Activated naive CD8-positive, alpha-beta T cell treated with anti-CD3 and anti-CD28 coated beads, Interleukin-2, amount 50 U/mL, for 24 hours (primary cell): ENCODE data around the gene STARD5.
A peak's percentile ranks its signal among the peaks of the same experiment; 100 is the strongest.

Experiments
- ATAC-seq: fragments of 150-1000 bp; cut with Tn5 transposase; one replicate; pipeline ENCODE4 v1.10.0; 2021
- DNase-seq: peaks from one replicate; pipeline ENCODE4 v3.0.0; 2021
- H3K27ac Mint-ChIP-seq: one replicate; pipeline ENCODE4 v1.8.0; 2021; ENCODE audit warnings: mild to moderate bottlenecking, mixed read lengths
- H3K27me3 Mint-ChIP-seq: one replicate; pipeline ENCODE4 v1.8.0; 2021; ENCODE audit warnings: mixed read lengths
- H3K36me3 Mint-ChIP-seq: one replicate; pipeline ENCODE4 v1.8.0; 2021; ENCODE audit warnings: low read depth, mixed read lengths
- H3K4me1 Mint-ChIP-seq: one replicate; pipeline ENCODE4 v1.8.0; 2021; ENCODE audit warnings: mixed read lengths
- H3K4me3 Mint-ChIP-seq: one replicate; pipeline ENCODE4 v1.8.0; 2021; ENCODE audit warnings: mild to moderate bottlenecking, moderate library complexity, mixed read lengths
- H3K9me3 Mint-ChIP-seq: one replicate; pipeline ENCODE4 v1.8.0; 2021; ENCODE audit warnings: mixed read lengths

STARD5 gene

DNA sequence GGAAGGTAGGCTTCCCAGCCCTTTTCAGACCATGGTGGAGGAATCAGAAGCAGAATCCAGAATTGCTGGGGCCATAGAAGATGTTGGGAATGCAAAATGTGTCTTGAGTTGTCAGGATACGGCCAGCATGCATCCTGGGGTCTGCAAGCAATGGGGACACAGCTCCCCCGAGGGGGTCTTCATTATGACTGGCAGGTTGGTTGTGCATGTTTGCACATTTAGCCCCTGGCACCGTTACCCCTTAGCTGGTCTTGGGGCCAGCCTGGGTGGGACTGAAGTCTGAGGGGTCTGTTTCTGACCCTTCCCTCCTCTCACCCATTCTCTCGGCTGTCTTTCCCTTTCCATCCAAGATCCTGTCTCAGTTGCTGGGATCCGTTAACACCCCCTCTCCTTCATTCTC lies 50.7 kb downstream of the STARD5 start:
- H3K36me3 Mint-ChIP-seq: peaks cover 14% of the 10 kb centered on the region
- no peak for DNase-seq
- no peak for ATAC-seq
- H3K4me1 Mint-ChIP-seq: peaks cover 53% of the 10 kb centered on the region
- no peak overlapping the region for H3K27ac Mint-ChIP-seq
- no peak overlapping the region for H3K4me3 Mint-ChIP-seq
- no peaks in the 10 kb centered on the region for H3K27me3 Mint-ChIP-seq
- peaks cover 9% of the 10 kb centered on the region for H3K9me3 Mint-ChIP-seq

DNA sequence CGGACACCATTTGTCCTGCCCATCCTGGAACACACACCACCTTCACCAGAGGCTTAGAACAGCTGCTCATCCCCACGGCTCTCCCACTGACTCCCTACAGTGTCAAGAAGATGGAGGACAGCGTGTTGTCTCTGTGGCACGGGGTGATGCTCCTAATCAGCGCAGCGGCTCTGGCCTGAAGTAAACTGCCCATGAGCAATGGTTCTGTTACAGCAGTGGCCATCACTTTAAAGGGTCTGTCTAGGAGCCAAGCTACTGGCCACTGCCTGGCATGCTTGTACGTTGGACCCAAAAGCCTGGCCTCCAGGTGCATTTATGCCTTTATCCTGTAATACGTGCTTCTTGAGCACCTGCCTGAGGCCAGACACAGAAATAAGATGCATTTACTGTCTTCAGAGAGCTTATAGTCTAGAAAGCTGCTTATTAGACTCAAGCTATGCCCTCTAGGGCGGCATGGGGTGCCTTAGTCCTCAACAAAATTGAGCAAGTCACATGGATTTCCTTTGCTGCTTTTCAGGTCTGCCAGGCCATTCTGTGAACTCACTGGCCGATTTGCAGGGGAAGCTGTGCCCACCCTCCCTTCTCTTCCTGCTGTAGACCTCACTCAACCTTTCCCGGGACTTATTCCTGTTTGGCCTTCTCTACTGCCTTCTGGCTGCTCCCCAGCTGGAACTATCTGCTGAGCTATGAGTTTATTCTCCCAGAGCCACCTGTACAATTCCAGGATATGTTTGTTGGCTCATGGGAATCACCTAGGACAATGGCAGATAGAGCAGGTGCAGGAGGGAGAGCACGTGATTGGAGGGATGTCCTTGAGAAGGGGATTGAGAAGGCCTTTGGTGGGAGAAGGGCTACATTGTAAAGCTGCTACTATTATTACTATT lies 51.9 kb downstream of the STARD5 start:
- H3K4me1 Mint-ChIP-seq: peaks cover 54% of the 10 kb centered on the region
- H3K27me3 Mint-ChIP-seq: no peaks in the 10 kb centered on the region
- H3K27ac Mint-ChIP-seq: no peak overlapping the region
- no peak for DNase-seq
- H3K36me3 Mint-ChIP-seq: peaks cover 6% of the 10 kb centered on the region
- no peak for ATAC-seq
- no peak overlapping the region for H3K4me3 Mint-ChIP-seq
- peaks cover 4% of the 10 kb centered on the region for H3K9me3 Mint-ChIP-seq

DNA sequence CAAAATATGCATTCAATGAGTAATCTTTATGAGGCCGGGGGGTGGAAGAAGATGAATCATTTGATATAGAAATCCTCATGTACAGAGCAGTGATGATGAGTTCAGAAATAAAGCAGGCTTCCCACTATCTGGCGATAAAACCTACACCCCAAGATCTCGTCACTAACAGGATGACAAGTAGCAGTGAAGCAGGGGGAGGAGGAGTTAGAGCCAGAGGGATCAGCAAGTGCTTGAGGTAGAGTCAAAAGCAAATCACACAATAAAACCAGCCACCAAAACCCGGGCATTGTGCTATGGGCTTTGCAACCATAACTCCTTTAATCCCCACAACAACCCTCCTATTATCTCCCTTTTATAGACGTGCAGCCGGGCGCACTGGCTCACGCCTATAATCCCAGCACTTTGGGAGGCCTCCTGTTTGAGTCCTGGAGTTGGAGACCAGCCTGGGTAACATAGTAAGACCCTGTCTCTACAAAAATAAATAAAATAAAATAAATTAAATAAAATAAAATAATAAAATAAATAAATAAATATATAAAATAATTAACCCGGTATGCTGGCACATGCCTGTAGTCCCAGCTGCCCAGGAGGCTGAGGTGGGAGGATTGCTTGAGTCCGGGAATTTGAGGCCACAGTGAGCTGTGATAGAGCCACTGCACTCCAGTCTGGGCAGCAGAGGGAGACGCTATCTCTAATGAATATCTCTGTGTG lies 53.0 kb downstream of the STARD5 start:
- Mint-ChIP-seq H3K4me1 (peaks cover 57% of the 10 kb centered on the region), H3K36me3 (no peaks in the 10 kb centered on the region), H3K9me3 (no peaks in the 10 kb centered on the region), H3K27ac (peak overlapping the region; percentile 73), H3K27me3 (no peaks in the 10 kb centered on the region), H3K4me3 (no peak overlapping the region)
- ATAC-seq (peak; percentile 56), DNase-seq (no peak)

DNA sequence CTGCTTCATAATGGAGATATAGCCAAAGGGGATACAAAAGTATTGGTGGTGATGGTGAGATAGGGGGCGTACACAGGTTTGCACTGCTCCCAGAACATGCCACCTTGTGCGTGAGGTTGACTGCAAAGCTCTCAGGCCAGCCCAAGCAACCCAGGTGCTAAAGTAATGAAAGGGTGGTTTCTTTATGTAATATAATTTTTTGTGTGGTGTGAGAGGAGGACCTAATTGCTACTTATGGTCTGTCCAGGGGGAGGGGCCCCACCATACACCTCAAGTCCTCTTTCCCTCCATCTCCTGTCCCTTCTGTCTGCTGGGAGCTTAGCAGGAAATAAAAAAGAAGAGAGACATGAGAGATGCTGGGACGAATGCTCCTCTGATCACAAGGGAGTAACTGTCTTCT lies 53.8 kb downstream of the STARD5 start:
- Mint-ChIP-seq H3K9me3 (no peaks in the 10 kb centered on the region), H3K27me3 (peaks cover under 1% of the 10 kb centered on the region), H3K4me3 (no peak overlapping the region), H3K36me3 (no peaks in the 10 kb centered on the region), H3K27ac (peak overlapping the region; percentile 73), H3K4me1 (peaks cover 57% of the 10 kb centered on the region)
- no peak for ATAC-seq
- DNase-seq: no peak

DNA sequence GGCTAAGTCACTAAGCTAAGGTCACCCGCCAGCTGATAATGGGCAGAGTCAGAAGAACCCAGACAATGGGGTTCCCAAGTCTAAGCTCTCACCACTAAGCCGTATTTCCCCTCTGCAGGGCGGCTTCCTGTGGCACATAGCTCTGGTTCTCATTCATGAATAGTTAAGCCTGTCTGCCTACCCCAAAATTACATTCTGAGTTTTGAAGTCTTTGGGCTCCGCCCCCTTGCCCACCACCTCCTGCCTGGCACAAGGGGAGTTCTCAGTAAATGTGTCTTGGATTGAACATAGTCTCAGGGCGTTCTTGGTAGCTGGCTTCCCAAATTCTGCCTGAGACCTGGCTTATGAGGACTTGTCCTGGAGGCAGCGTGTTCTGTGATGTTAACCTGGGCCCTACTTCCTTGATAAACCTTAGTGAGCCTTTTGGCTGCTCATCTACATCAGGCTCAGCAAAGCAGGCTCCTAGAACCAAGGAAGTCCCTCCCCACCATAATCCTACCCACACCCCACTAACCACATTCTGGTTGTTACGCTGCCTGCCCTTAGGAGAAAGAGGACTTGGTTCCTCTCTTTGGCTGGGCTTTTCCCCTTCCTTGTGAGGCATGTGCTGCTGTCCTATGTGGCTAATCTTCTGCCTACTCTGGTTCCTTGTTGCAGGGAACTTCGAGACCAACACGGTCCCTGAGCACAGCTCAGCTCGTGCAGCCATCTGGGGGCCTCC lies 54.9 kb downstream of the STARD5 start:
- Mint-ChIP-seq H3K9me3 (no peaks in the 10 kb centered on the region), H3K27ac (peak overlapping the region; percentile 77), H3K4me1 (peaks cover 51% of the 10 kb centered on the region), H3K27me3 (peaks cover 2% of the 10 kb centered on the region), H3K4me3 (peak overlapping the region; percentile 15), H3K36me3 (no peaks in the 10 kb centered on the region)
- ATAC-seq: no peak
- no peak for DNase-seq

DNA sequence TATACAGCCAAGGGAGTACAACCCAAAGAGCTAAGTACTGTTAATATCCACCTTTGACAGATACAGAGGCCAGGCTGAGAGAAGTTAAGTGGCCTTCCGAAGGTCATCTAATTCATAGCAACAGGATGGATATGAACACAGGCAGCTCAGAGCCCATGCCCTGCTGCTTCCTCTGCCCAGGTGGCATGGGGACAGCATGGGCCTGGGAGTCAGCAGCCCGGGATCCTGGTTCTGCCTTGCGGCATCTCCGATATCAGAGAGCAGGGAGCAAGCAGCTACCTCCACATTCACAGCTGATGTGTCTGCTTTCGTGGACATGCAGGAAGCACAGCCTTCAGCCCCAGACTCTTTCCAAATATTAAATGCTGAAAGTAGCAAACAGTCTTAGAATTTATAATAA lies 55.6 kb downstream of the STARD5 start:
- DNase-seq (no peak), ATAC-seq (no peak)
- peaks cover 51% of the 10 kb centered on the region for H3K4me1 Mint-ChIP-seq
- peaks cover 2% of the 10 kb centered on the region for H3K27me3 Mint-ChIP-seq
- no peak overlapping the region for H3K4me3 Mint-ChIP-seq
- H3K36me3 Mint-ChIP-seq: no peaks in the 10 kb centered on the region
- no peak overlapping the region for H3K27ac Mint-ChIP-seq
- H3K9me3 Mint-ChIP-seq: no peaks in the 10 kb centered on the region

DNA sequence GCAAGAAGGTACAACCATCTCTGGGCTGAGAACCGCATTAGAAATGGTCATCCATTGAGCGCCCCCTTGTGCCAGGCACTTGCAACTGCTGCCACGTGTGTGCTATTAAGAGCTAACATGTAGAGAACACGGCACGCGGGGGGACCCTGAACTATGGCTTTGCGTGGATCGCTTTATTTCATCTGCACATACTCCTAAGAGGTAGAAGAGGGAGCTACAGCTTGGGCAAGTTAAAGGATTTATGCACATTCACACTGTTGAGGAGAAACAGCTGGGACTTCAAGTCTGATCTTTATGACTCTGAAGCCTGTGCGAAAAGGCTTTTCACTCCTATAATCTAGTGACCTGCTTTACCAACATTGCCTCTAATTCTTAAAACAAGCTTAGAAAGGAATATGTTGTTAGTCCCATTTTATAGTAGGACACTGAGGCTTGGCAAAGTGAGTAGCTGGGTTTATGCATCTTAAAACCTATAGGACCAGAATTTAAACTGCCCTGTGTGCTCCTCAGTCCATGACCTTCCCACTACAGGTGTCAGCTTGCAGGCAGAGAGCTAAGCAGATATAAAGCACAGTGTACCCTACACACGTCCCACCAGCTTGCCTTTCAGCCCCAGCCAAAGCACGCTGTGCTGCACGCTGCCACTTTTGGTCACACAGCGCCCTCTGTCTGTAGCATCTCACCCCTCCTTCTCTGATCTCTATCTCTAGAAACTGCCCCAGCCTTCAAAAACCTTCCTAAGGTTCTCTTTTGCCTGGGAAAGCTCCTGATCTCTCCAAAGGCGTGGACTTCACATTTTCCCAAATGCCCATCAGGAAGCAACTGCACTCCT lies 57.8 kb downstream of the STARD5 start:
- H3K4me1 Mint-ChIP-seq: peaks cover 49% of the 10 kb centered on the region
- peaks cover 2% of the 10 kb centered on the region for H3K27me3 Mint-ChIP-seq
- H3K36me3 Mint-ChIP-seq: no peaks in the 10 kb centered on the region
- DNase-seq (peak; percentile 90), ATAC-seq (peak; percentile 85)
- H3K9me3 Mint-ChIP-seq: no peaks in the 10 kb centered on the region
- H3K27ac Mint-ChIP-seq: peak overlapping the region; percentile 78
- peak overlapping the region; percentile 48 for H3K4me3 Mint-ChIP-seq

DNA sequence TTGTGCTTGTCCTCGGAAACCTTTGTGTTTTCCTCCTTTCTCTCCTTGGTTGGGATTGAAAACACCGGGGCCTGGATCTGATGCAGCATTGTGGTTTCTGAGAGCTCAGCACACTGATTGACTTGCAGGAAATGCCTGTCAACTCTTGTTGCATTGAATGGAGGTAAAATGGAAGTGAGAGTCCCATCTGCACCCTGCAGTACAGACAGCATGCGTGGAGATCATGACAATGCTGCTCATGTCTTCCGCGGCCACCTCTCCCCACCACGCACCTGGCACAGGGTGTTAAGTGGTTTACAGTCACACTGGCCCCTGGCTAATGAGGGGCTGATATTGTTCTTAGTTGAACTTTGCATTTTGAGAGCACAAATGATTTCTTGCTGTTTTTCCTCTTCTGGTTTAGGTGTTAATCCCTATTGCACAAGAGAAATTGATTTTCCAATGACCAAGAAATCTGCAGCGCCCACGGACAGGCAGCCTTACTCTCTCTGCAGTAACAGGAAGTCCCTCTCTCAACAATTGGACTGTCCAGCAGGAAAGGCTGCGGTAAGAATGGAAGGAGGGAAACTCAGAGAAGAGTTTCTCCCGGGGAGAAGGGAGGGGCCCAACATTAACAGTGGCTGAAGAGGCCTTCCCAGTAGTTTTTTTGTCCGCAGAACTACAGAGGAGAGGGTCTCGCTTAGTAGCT lies 58.5 kb downstream of the STARD5 start:
- Mint-ChIP-seq H3K9me3 (no peaks in the 10 kb centered on the region), H3K4me3 (peak overlapping the region; percentile 48), H3K27ac (peak overlapping the region; percentile 78), H3K27me3 (peaks cover 2% of the 10 kb centered on the region), H3K36me3 (no peaks in the 10 kb centered on the region), H3K4me1 (peaks cover 43% of the 10 kb centered on the region)
- no peak for DNase-seq
- no peak for ATAC-seq

DNA sequence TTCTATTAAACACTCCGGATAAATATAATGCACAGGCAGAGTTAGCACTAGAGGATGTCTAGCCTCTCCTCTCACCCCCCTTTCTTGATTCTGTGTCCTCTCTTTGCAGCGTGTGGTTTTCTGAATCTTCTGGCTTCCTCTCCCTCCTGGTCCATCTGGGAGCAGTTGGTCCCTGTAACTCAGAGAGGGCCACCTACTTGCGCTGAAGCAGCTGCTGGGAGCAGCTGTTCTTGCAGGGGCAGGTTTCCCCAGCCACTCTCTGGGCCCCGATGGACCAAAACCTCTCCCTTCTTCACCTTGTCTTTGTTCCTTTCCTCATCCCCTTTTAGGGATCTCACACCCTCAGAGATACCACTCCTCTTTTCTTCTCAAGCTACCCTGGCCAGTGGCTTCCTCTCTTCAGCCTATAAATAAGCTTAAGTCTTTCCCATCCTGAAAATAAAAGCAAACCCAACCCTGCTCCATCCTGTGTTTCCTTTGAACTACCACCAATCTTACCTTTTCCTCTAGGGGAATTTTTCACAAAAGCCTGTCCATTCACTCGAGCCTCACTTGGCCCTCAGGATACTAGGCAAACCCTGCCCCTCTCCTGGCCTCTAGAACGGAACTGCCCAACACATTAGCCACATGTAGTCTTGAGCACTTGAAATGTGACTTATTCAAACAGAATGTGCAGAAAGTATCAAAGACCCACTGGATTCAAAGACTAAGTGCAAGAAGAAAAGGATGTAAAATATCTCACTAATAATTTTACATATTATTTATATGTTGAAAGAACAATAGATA lies 59.7 kb downstream of the STARD5 start:
- peaks cover 2% of the 10 kb centered on the region for H3K27me3 Mint-ChIP-seq
- no peak overlapping the region for H3K4me3 Mint-ChIP-seq
- no peak for DNase-seq

DNA sequence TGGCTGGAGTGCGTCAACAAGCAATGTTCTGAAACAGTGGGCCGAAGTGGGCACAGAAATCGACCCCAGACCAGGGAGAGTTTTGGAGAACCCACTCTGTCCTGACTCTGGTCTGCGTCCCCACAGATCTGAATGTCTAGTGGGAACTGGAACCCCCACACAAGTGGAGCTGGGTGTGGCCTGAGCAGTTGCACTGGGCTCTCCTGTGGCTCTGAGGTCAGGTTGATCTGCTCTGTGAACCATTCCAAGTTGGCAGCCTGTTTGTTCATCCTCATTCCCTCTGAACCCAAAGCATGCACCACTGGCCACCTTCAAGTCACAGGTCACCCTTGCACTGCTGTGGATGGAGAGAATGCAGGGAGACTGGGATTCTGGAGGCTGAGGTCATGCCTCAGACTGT lies 60.5 kb downstream of the STARD5 start:
- no peak for ATAC-seq
- Mint-ChIP-seq H3K4me1 (peaks cover 25% of the 10 kb centered on the region), H3K4me3 (no peak overlapping the region), H3K27me3 (peaks cover 2% of the 10 kb centered on the region), H3K9me3 (no peaks in the 10 kb centered on the region), H3K27ac (no peak overlapping the region), H3K36me3 (no peaks in the 10 kb centered on the region)
- DNase-seq: no peak

More for the DNA sequence above, 59.7 kb downstream of the STARD5 start:
- Mint-ChIP-seq H3K27ac (no peak overlapping the region), H3K36me3 (no peaks in the 10 kb centered on the region), H3K4me1 (peaks cover 33% of the 10 kb centered on the region), H3K9me3 (no peaks in the 10 kb centered on the region)
- no peak for ATAC-seq

DNA sequence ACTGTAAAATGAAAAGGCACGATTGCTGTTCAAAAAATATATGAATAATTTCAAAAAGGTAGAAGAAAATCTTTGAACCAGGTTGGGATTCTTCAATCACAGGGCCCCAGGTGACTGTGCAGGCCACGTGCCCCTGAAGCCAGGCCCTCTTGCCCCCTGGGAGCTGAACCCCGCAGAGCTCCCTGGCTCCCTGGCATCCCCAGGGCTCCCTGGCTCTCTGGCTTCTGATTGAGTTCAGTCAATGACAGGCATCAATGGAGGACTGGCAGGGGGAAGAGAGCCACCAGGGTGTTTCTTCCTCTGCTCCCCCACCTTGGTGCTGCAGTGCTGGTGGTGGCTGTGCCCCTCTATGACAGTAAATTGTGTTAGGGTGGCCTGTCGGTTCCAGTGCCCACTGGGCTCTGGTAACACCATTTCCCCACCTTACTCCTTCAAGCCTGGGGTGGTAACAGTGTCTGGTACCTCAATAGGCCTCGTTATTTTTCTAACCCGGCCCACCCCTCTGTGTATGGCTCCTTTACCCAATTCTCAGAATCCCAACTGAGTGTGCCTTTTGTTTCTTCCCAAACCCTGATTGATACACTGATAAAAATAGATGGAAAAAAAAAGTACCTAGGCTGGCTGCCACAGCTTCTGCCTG lies 62.6 kb downstream of the STARD5 start:
- Mint-ChIP-seq H3K27me3 (peaks cover 2% of the 10 kb centered on the region), H3K4me1 (peaks cover 13% of the 10 kb centered on the region)
- no peak for DNase-seq

DNA sequence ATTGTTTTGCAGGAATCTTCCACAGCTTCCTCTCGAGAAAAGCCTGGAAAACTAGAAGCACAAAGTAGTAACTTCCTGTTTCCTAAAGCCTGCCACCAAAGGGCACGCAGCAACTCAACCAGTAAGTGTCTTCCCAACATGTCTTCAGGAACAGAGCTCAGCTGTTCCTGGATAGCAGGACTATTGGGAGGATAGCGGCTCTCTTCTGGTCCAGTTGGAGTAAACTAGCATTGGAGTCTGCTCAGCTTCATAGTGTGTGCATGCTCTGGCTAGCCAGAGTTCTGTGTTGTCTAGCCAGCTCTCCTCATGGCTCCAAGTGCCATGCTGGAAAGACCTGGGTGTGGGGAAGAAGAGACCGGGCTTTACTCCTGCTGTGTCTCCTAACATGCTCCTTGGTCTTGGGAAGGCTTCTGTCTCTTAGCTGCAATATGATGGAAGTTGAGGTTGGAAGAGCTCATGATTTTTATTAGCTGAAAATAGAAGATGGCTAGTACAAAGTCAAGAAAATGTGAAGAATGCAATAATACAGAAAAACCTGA lies 64.1 kb downstream of the STARD5 start:
- DNase-seq (no peak), ATAC-seq (no peak)
- Mint-ChIP-seq H3K4me3 (no peak overlapping the region), H3K9me3 (no peaks in the 10 kb centered on the region), H3K27ac (no peak overlapping the region), H3K36me3 (no peaks in the 10 kb centered on the region), H3K27me3 (peaks cover 5% of the 10 kb centered on the region), H3K4me1 (no peaks in the 10 kb centered on the region)

More for the DNA sequence above, 62.6 kb downstream of the STARD5 start:
- Mint-ChIP-seq H3K36me3 (no peaks in the 10 kb centered on the region), H3K4me3 (no peak overlapping the region), H3K27ac (no peak overlapping the region), H3K9me3 (no peaks in the 10 kb centered on the region)
- no peak for ATAC-seq
